Adrenal gland (tissue), 12 donors: ENCODE results near the gene CDK14. TPM values are rescaled to one million over a fixed set of nuclear protein-coding genes. Genes with fewer than 3 reads are reported as not detected.

Experiments
- DNase-seq, 7 donors: peaks; one replicate each; pipeline ENCODE4 v3.0.0-alpha.2; 2019 to 2020
- H3K27ac ChIP-seq, 5 donors: fragments of 200-600 bp; sonication (generic) in 4 of 5; 1 replicate in 3 of 5; 2 replicates in 2 of 5; pipeline versions ENCODE4 v1.5.1 to v1.8.0; 2016 to 2020; ENCODE audit warnings: mild to moderate bottlenecking in 1 of 5
- H3K27me3 ChIP-seq: fragments of 200-600 bp; 2 replicates; pipeline ENCODE4 v1.8.0; 2021
- H3K36me3 ChIP-seq, 2 donors: fragments of 200-600 bp; replicated peaks in 1 of 2; 1 replicate in 1 of 2; 2 replicates in 1 of 2; pipeline versions ENCODE4 v1.5.1 to v1.8.0; 2018 to 2022
- H3K4me1 ChIP-seq, 2 donors: fragments of 200-600 bp; replicated peaks in 1 of 2; 1 replicate in 1 of 2; 2 replicates in 1 of 2; pipeline versions ENCODE4 v1.5.1 to v1.8.0; 2018 to 2021
- H3K4me3 ChIP-seq, 4 donors: fragments of 200-600 bp; sonication (generic) in 3 of 4; one replicate each; pipeline ENCODE4 v1.5.1; 2016 to 2018
- H3K9me3 ChIP-seq, 3 donors: fragments of 200-600 bp; sonication (generic) in 1 of 3; replicated peaks in 1 of 3; 1 replicate in 2 of 3; 2 replicates in 1 of 3; pipeline versions ENCODE4 v1.5.1 to v1.8.0; 2016 to 2021
- POLR2A ChIP-seq, 2 donors: fragments of 450-650 bp; IDR thresholded peaks; one replicate each; pipeline ENCODE4 v1.6.1; 2017; ENCODE audit warnings: antibody characterized with exemption in 2 of 2, mild to moderate bottlenecking in 2 of 2, moderate library complexity in 1 of 2
- WGBS, 4 donors: extraction: QIAGEN DNeasy Blood & Tissue Kit in 2 of 4; methylation state at CpG; one replicate each; pipeline versions ENCODE4 v1.1.5 to v1.1.7; 2013 to 2017; 5-methylcytosine and 5-hydroxymethylcytosine counted together
- intact Hi-C, 2 donors: fragments of 100-400 bp; cut with DNase I; formaldehyde crosslinking; loops; one replicate each; pipeline versions ENCODE4 v1.14.1 to v1.15.0; 2022 to 2023
- polyA plus RNA-seq, 3 donors: library from polyadenylated mRNA; stranded (reverse); fragments of 200-250 nt in 2 of 3; fragments of 350-450 nt in 1 of 3; fragmentation: Illumina TruSeq in 1 of 3; extraction: RNeasy Lipid Tissue Mini Kit (QIAGEN cat#74804) in 1 of 3; gene quantifications; one replicate each; pipeline ENCODE4 v1.2.3, GENCODE V29; 2013 to 2014
- total RNA-seq, 9 donors: library from RNA; depleted of rRNA in 4 of 9; stranded (reverse); fragments of >200 nt in 4 of 9; fragments of 120-200 nt in 1 of 9; fragmentation: NEBNext Ultra II Directional in 1 of 9; extraction: Animal tissue kit (Norgen Biotek cat#: 25700) in 1 of 9; gene quantifications; one replicate each; pipeline versions ENCODE4 v1.1.0 to v1.2.4, GENCODE V29; 2013 to 2023
- TF ChIP-seq, protein P1 (sequence below), 6 experiments: fragments of 450-650 bp in 4 of 6; fragments of 200-600 bp in 2 of 6; sonication (generic) in 1 of 6; IDR thresholded peaks; 1 replicate in 5 of 6; 2 replicates in 1 of 6; pipeline versions ENCODE4 v1.5.1 to v1.8.0; 2016 to 2021; ENCODE audit warnings: antibody characterized with exemption in 6 of 6, mild to moderate bottlenecking in 2 of 6, moderate library complexity in 1 of 6
- donor health status: healthy with polysubstance abuse.
- donor health status: Bipolar disorder and iron deficiency.
- donor health status: DM: yes; HTN: yes; CAD: no.
- donor health status: DM: no; HTN: no; CAD: no.
- donor health status: DM: no; HTN: no; CAD: no.
- donor health status: DM: yes; HTN: yes; CAD: no.

Gene CDK14
- total and polyA plus RNA-seq, 12 donors, result 1.9 to 14.5 (median 7.6) TPM

DNA sequence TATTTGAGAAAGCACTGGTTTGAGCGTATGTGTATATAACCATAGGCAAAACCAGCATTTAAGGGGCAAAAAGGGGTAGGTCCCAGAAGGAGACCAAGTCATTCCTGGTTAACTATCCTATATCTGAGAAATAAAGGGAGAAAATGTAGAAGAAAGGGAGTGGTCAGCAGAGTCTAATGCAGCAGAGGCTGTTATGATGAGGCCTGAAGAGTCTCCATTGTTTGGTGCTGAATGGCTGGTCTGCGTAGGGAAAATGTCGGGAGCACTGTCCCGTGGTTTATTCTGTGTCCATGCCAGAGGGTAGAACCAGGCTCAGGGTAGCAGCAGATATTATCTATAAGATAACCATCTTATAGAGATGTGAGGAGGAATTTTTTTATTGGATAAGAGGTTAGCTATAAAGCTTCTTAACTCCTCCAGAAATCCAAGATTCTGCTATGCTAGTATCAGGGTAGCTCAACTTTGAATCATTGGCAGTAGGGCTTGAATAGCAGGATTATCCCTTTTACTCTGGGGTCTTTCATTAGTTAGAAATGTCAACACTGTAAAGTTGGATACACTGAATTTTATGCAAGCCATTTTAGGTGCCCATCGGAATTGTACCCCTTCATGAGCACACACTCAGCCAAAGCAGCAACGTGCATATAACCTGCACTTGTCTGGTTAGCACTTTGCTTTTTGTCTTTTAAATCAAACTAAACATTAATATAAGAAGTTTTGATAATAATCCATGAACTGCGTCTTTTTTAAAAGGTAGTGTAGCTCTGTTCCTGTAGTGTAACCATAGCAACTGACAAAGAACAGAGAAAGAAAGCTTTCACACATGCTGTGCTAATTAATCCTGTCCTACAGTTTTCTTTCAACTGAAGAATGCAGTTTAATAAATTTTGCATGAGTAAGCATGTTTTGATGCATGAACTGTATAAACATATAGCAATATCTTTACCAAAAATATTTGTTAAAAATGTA is 356.1 kb downstream of the CDK14 start:
- Histone ChIP-seq H3K4me1 (no peaks in the 10 kb centered on the region), H3K36me3 (no peaks in the 10 kb centered on the region), H3K27ac (no peak overlapping the region), H3K27me3 (no peaks in the 10 kb centered on the region), H3K4me3 (no peak overlapping the region), H3K9me3 (no peaks in the 10 kb centered on the region)
- TF ChIP-seq, protein P1, sequence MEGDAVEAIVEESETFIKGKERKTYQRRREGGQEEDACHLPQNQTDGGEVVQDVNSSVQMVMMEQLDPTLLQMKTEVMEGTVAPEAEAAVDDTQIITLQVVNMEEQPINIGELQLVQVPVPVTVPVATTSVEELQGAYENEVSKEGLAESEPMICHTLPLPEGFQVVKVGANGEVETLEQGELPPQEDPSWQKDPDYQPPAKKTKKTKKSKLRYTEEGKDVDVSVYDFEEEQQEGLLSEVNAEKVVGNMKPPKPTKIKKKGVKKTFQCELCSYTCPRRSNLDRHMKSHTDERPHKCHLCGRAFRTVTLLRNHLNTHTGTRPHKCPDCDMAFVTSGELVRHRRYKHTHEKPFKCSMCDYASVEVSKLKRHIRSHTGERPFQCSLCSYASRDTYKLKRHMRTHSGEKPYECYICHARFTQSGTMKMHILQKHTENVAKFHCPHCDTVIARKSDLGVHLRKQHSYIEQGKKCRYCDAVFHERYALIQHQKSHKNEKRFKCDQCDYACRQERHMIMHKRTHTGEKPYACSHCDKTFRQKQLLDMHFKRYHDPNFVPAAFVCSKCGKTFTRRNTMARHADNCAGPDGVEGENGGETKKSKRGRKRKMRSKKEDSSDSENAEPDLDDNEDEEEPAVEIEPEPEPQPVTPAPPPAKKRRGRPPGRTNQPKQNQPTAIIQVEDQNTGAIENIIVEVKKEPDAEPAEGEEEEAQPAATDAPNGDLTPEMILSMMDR (IDR thresholded peaks at IDR 0.05), result no peak
- TF ChIP-seq POLR2A (IDR thresholded peaks at IDR 0.05), result no peak
- no peak for DNase-seq
- intact Hi-C loops, result no loop called here
- WGBS, 4 donors, result 82 to 88% (median 85%) methylated on average over 7 of the region's 7 CpGs

DNA sequence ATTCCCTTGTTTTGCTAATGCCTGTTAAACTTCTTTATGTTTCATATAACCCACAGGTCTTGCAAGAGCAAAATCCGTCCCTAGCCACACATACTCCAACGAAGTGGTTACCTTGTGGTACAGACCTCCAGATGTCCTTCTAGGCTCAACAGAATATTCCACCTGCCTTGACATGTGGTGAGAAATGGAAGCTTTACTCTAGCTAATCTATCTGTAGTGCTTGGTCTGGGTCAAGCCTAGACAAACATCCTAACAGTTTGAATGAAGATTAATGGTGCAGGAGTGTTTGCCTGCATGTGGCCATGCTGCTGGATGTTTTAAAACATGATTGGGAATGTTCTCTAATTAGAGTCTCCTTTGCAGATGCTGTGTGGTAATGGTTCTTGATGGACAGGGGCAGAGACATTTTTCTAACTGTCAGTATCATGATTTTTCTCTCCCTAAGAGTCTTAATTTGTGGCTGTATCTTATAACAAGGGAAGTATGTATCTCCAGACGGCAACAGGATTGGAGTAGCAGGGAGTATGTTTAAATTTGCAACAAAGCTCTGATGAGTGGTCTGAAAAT is 359.6 kb downstream of the CDK14 start:
- H3K4me3 ChIP-seq, result no peak overlapping the region
- no peaks in the 10 kb centered on the region for H3K4me1 ChIP-seq
- no peaks in the 10 kb centered on the region for H3K27me3 ChIP-seq
- TF ChIP-seq, protein P1 (IDR thresholded peaks at IDR 0.05), result no peak
- H3K9me3 ChIP-seq, result no peaks in the 10 kb centered on the region
- no peaks in the 10 kb centered on the region for H3K36me3 ChIP-seq
- no peak for DNase-seq
- intact Hi-C loops, result no loop called here
- H3K27ac ChIP-seq, result no peak overlapping the region
- WGBS, 4 donors, result 74 to 84% (median 81%) methylated on average over 3 of the region's 3 CpGs

DNA sequence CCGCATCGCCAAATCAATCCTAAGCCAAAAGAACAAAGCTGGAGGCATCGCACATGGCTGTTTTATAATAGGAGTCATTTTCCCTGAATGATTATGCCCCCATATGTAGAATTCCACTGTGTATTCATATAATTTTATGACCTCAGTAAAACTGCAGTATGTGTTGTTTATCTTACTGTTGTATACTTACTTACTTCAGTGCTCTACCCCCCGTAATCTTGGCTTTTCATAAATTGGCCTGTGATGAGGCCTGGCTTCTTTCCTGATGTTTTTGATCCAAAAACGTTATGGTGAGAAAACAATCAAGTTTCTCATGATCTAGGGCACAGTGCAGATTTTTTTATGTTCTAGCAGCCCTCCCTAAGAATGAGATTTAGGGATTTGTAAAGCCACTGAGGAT is 361.8 kb downstream of the CDK14 start:
- intact Hi-C loops, result no loop called here
- Histone ChIP-seq H3K36me3 (no peaks in the 10 kb centered on the region), H3K9me3 (no peaks in the 10 kb centered on the region), H3K4me3 (no peak overlapping the region), H3K27ac (no peak overlapping the region), H3K4me1 (no peaks in the 10 kb centered on the region), H3K27me3 (no peaks in the 10 kb centered on the region)
- TF ChIP-seq, protein P1 (IDR thresholded peaks at IDR 0.05), result no peak
- TF ChIP-seq POLR2A (IDR thresholded peaks at IDR 0.05), result no peak
- 77 to 83% (median 81%) methylated on average over 5 of the region's 5 CpGs for WGBS, 4 donors
- DNase-seq, result no peak

DNA sequence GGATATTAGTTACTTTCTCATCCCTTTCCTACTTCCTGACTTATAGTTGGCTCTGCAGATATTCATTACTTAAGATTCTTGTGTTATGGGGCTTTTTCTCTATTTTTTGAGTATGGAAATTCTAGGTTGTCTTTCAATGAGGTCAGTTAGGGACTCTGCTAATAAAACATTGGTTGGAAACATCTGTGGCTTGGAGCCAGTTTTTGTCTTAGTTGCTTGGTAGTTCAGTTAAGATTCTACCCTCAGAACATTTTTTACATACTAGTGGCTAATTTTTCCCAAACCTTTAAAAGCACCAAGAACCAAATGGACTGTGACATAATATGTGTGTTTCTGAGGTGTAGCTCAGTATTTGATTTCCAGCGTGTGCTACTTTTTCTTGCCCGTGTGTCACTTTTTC is 362.5 kb downstream of the CDK14 start:
- TF ChIP-seq, protein P1 (IDR thresholded peaks at IDR 0.05), result no peak
- no peak for TF ChIP-seq POLR2A (IDR thresholded peaks at IDR 0.05)
- Histone ChIP-seq H3K36me3 (no peaks in the 10 kb centered on the region), H3K4me1 (no peaks in the 10 kb centered on the region), H3K27ac (no peak overlapping the region), H3K4me3 (no peak overlapping the region), H3K27me3 (no peaks in the 10 kb centered on the region), H3K9me3 (no peaks in the 10 kb centered on the region)
- peak in 1 of 7 donors; percentile 5 for DNase-seq
- 87 to 90% (median 87%) methylated on average over 2 of the region's 2 CpGs for WGBS, 4 donors
- intact Hi-C loops, result no loop called here
